Measurements from ENCODE around the gene NEAT1. TPM values are rescaled to one million over a fixed set of nuclear protein-coding genes. Genes with fewer than 3 reads are reported as not detected.

NEAT1 gene
- total and polyA plus RNA-seq, 9 of the 15 experiments (the other 6 are each of a cell fraction or from before 2014, with no cell fraction given) = 20.1 to 389 (median 62.8) TPM

DNA sequence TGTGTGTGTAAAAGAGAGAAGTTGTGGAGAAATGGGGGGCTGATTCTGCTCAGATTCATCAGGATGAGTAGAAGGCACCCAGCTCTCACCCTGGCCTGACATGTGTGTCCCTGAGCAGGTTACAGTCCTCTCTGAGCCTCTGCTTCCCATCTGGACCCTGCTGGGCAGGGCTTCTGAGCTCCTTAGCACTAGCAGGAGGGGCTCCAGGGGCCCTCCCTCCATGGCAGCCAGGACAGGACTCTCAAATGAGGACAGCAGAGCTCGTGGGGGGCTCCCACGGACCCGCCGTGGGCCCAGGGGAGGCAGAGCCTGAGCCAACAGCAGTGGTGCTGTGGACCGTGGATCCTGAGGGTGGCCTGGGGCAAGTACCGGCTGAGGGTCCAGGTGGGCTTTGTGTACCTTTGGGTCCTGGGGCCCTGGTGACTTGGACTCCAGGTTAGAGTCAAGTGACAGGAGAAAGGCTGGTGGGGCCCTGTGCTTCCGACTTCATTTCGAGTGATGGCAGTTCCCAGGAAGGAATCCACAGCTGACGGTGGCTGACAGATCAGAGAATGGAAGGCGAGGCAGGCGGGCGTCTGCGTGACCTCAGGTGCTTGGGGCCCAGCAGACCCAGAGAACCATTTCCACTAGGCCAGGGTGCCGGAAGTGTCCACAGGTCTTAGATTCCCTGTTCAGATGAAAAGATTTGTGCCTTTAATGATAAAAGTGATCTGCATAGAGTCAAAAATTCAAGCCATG, 21.9 kb downstream of the NEAT1 start (continued):
- TF ChIP-seq, protein P1, sequence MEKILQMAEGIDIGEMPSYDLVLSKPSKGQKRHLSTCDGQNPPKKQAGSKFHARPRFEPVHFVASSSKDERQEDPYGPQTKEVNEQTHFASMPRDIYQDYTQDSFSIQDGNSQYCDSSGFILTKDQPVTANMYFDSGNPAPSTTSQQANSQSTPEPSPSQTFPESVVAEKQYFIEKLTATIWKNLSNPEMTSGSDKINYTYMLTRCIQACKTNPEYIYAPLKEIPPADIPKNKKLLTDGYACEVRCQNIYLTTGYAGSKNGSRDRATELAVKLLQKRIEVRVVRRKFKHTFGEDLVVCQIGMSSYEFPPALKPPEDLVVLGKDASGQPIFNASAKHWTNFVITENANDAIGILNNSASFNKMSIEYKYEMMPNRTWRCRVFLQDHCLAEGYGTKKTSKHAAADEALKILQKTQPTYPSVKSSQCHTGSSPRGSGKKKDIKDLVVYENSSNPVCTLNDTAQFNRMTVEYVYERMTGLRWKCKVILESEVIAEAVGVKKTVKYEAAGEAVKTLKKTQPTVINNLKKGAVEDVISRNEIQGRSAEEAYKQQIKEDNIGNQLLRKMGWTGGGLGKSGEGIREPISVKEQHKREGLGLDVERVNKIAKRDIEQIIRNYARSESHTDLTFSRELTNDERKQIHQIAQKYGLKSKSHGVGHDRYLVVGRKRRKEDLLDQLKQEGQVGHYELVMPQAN (IDR thresholded peaks at IDR 0.05; ENCODE audit: borderline replicate concordance) = no peak
- TF ChIP-seq, protein P2, sequence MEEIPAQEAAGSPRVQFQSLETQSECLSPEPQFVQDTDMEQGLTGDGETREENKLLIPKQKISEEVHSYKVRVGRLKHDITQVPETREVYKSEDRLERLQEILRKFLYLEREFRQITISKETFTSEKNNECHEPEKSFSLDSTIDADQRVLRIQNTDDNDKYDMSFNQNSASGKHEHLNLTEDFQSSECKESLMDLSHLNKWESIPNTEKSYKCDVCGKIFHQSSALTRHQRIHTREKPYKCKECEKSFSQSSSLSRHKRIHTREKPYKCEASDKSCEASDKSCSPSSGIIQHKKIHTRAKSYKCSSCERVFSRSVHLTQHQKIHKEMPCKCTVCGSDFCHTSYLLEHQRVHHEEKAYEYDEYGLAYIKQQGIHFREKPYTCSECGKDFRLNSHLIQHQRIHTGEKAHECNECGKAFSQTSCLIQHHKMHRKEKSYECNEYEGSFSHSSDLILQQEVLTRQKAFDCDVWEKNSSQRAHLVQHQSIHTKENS (CRISPR knock-in tag; IDR thresholded peaks at IDR 0.05) = no peak
- TF ChIP-seq CEBPG (CRISPR knock-in tag; IDR thresholded peaks at IDR 0.05) = no peak
- no peak for TF ChIP-seq CEBPG (tag; conservative IDR thresholded peaks at IDR 0.05 in 1 of 2, IDR thresholded peaks at IDR 0.05 in 1 of 2)
- TF ChIP-seq, protein P3, sequence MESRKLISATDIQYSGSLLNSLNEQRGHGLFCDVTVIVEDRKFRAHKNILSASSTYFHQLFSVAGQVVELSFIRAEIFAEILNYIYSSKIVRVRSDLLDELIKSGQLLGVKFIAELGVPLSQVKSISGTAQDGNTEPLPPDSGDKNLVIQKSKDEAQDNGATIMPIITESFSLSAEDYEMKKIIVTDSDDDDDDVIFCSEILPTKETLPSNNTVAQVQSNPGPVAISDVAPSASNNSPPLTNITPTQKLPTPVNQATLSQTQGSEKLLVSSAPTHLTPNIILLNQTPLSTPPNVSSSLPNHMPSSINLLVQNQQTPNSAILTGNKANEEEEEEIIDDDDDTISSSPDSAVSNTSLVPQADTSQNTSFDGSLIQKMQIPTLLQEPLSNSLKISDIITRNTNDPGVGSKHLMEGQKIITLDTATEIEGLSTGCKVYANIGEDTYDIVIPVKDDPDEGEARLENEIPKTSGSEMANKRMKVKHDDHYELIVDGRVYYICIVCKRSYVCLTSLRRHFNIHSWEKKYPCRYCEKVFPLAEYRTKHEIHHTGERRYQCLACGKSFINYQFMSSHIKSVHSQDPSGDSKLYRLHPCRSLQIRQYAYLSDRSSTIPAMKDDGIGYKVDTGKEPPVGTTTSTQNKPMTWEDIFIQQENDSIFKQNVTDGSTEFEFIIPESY (CRISPR knock-in tag; IDR thresholded peaks at IDR 0.05) = no peak
- peak; percentile 65 for TF ChIP-seq RBM22 (IDR thresholded peaks at IDR 0.05; ENCODE audit: low read depth, low read length, poor library complexity, severe bottlenecking)
- TF ChIP-seq MTA1 (IDR thresholded peaks at IDR 0.05; ENCODE audit: borderline replicate concordance) = no peak
- peak; percentile 75 for TF ChIP-seq POLR2G (IDR thresholded peaks at IDR 0.05; ENCODE audit: low read depth, low read length)
- no peak for TF ChIP-seq SPI1 (IDR thresholded peaks at IDR 0.05; ENCODE audit: borderline replicate concordance, low read depth, low read length)
- TF ChIP-seq STAT5B (CRISPR knock-in tag; IDR thresholded peaks at IDR 0.05) = no peak
- TF ChIP-seq TAF7 (tag; IDR thresholded peaks at IDR 0.05) = no peak
- TF ChIP-seq C11orf30 (IDR thresholded peaks at IDR 0.05; ENCODE audit: low read depth) = no peak
- no peak for TF ChIP-seq BDP1 (IDR thresholded peaks at IDR 0.05; ENCODE audit: insufficient read depth, insufficient read length)
- TF ChIP-seq ILF3 (IDR thresholded peaks at IDR 0.05; ENCODE audit: borderline replicate concordance) = no peak
- TF ChIP-seq ZBTB7A (IDR thresholded peaks at IDR 0.05; ENCODE audit: borderline replicate concordance, control insufficient read depth, low read depth, low read length) = peak; percentile 52; the same call in 1 of the 2 replicates
- TF ChIP-seq TBL1XR1 (IDR thresholded peaks at IDR 0.05; ENCODE audit: low read length in 2 of 2) = no peak
- no peak; the same call in 1 of the 2 replicates for TF ChIP-seq ZFX (CRISPR knock-in tag; IDR thresholded peaks at IDR 0.05)
- TF ChIP-seq KLF10 (CRISPR knock-in tag; IDR thresholded peaks at IDR 0.05) = no peak
- no peak; the same call in 1 of the 2 replicates for TF ChIP-seq ELF4 (CRISPR knock-in tag; IDR thresholded peaks at IDR 0.05)
- no peak for TF ChIP-seq NR4A1 (CRISPR knock-in tag; IDR thresholded peaks at IDR 0.05)
- TF ChIP-seq NR4A1 (tag; IDR thresholded peaks at IDR 0.05) = no peak
- peak; percentile 61; the same call in 1 of the 2 replicates for TF ChIP-seq POLR2AphosphoS5 (IDR thresholded peaks at IDR 0.05; ENCODE audit: control insufficient read depth, insufficient read depth, low read depth, low read length)
- no peak for TF ChIP-seq CBX2 (IDR thresholded peaks at IDR 0.05; ENCODE audit: insufficient read depth, low read length, poor library complexity, severe bottlenecking)
- no peak for TF ChIP-seq ASH1L (IDR thresholded peaks at IDR 0.05; ENCODE audit: borderline replicate concordance, low read depth, partially characterized antibody)

All from K562 (cell line).